ENCODE results near the gene MYO15A.

Gene MYO15A

DNA sequence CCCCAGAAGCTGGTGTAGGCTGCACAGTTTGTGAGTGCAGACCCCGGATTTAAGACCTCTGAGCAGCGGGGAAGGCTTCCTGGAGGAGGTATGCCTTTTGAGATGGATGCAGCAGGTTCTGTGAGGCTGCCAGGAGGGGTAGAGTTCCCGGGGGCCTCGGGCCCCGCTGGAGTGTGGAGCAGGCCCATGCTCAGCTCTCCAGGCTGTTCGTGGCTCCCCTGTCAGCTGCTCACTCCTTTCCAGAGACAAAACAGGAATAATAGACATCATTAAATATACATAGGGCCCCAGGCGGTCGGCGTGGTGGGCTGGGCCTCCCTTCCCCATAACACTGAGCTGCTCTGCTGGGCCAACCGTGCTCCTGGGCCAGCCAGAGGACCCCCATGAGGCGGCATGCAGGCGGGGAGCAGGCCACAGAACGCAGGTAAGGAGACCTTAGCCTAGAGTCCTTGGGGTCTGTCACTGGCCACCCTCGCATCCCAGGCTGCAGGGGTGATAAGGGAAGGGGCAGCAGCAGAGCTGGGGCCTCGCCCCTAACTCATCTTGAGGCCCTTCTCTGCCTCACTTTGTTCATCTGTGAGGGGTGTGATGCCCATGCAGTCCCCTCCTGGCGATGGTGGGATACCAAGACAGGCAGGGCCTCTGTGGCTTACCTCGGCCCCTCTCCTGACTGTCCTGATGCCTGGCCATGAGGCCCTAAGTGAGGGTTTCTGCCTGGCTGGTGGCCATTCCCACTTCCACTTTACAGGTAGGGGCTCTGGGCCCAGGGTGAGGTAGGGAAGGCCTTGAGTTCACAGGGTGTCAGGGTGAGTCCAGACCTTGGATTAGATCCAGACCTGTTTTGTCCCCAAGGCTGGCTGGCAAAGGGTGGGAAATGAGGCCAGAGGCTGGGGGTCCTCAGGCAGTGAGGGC is at the start of gene MYO15A:
TSS of gene MYO15A (plus strand) at position 356 of the 912 bp plus-strand sequence. CDS start 10,045 bp downstream, outside the sequence.
- Mint-ChIP-seq H3K4me3 (no peak within 1 kb of the TSS), H3K4me1 (no peaks in the 10 kb centered on the region), H3K27me3 (no peaks in the 10 kb centered on the region), H3K9me3 (no peaks in the 10 kb centered on the region), H3K27ac (peak within 1 kb of the TSS in 1 of 2 donors; percentile 89)
- DNase-seq (no peak), ATAC-seq (no peak)

- DNase-seq (no peak), ATAC-seq (no peak)
- Mint-ChIP-seq H3K4me1 (no peaks in the 10 kb centered on the region), H3K9me3 (no peaks in the 10 kb centered on the region), H3K4me3 (no peak overlapping the region), H3K27me3 (no peaks in the 10 kb centered on the region), H3K27ac (peak overlapping the region in 1 of 2 donors; percentile 91)
Measured at GRCh38 chr17:18059283-18059682, 49.3 kb upstream of the MYO15A start.

- DNase-seq (no peak), ATAC-seq (no peak)
- Mint-ChIP-seq H3K4me3 (no peak overlapping the region), H3K4me1 (no peaks in the 10 kb centered on the region), H3K9me3 (no peaks in the 10 kb centered on the region), H3K27me3 (no peaks in the 10 kb centered on the region), H3K27ac (no peak overlapping the region)
Measured at GRCh38 chr17:18064053-18064452, 44.5 kb upstream of the MYO15A start.

DNA sequence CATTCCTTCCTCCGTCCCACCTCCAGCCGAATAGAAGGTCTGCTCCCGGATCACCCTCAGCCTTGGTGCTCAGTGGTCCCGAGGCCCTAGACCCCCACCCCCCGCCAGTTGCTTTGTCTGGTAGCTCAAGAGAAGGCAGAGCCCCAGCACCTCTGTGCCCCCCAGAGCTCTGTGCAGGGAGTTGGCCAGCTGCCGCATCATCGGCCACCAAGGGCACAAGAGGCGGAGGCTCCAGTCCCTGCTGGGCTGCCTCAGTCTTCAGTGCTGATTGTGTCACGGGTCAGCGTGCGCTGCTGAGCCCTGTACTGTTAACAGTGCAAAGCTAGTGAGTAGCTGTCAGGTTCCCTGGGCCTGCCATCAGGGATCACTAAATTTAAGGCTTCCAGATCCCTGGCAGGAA is 43.0 kb upstream of the MYO15A start:
- no peak for ATAC-seq
- no peaks in the 10 kb centered on the region for H3K27me3 Mint-ChIP-seq
- no peaks in the 10 kb centered on the region for H3K9me3 Mint-ChIP-seq
- no peak overlapping the region for H3K4me3 Mint-ChIP-seq
- H3K4me1 Mint-ChIP-seq = peaks cover under 1% of the 10 kb centered on the region
- no peak for DNase-seq
- H3K27ac Mint-ChIP-seq = no peak overlapping the region

DNA sequence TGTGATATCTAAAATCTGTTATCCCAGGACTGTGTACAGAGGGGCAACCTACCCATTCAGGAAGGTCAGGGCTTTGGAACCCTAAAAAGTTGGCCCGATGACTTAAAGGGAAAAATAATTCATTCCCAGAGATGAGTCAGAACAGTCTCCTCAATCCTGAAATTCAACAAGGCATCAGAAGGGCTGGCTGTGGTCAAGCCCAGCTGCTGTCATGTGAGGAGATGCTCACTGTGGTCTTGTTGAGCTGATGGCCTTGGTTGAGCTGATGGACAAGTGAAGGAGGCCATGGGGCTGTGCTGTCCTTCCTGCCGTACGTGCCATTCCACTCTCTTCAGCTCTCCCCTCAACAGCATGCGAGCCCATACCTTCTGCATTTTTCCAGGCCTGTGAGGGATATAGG is 41.7 kb upstream of the MYO15A start:
- no peak for ATAC-seq
- H3K27me3 Mint-ChIP-seq = no peaks in the 10 kb centered on the region
- DNase-seq = no peak
- no peak overlapping the region for H3K4me3 Mint-ChIP-seq
- no peaks in the 10 kb centered on the region for H3K9me3 Mint-ChIP-seq
- no peak overlapping the region for H3K27ac Mint-ChIP-seq
- H3K4me1 Mint-ChIP-seq = peaks cover 8% of the 10 kb centered on the region

GRCh38 chr17:18069101-18069500 is 39.5 kb upstream of the MYO15A start:
- peak overlapping the region in 1 of 2 donors; percentile 46 for H3K27ac Mint-ChIP-seq
- peaks cover 8% of the 10 kb centered on the region for H3K4me1 Mint-ChIP-seq
- no peaks in the 10 kb centered on the region for H3K9me3 Mint-ChIP-seq
- H3K4me3 Mint-ChIP-seq = no peak overlapping the region
- no peaks in the 10 kb centered on the region for H3K27me3 Mint-ChIP-seq
- ATAC-seq (no peak), DNase-seq (no peak)

DNA sequence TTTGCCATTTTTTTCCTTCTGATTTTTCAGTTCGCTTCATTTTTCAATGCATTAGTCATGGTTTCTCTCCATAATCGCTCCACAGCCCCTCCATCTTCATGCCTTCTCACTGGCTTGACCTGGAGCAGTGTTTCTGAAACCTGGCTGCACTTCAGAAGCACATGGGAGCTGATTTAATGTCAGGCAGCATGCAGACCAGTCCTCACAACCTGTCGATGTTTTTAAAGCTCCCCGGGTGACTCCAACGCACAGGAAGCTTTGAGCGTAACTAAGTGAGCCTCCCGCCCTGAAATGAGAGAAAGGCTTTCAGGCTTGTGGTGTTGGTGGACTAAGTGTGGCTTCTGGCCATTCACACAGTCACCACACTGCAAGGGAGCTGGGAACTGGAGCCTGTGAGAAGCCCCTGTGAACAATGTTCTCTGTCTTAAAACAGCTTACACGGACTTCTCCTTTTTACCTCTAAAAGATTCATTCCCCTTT is 37.7 kb upstream of the MYO15A start:
- Mint-ChIP-seq H3K27ac (peak overlapping the region in 1 of 2 donors; percentile 66), H3K4me3 (peak overlapping the region in 1 of 2 donors; percentile 31)
- no peak for ATAC-seq

GRCh38 chr17:18071751-18072150 is 36.8 kb upstream of the MYO15A start:
- Mint-ChIP-seq H3K9me3 (no peaks in the 10 kb centered on the region), H3K4me1 (peaks cover 8% of the 10 kb centered on the region), H3K4me3 (no peak overlapping the region), H3K27me3 (peaks cover 20% of the 10 kb centered on the region), H3K27ac (no peak overlapping the region)
- ATAC-seq (no peak), DNase-seq (no peak)

More for the DNA sequence above, 37.7 kb upstream of the MYO15A start:
- Mint-ChIP-seq H3K4me1 (peaks cover 8% of the 10 kb centered on the region), H3K27me3 (peaks cover 11% of the 10 kb centered on the region), H3K9me3 (no peaks in the 10 kb centered on the region)
- no peak for DNase-seq

DNA sequence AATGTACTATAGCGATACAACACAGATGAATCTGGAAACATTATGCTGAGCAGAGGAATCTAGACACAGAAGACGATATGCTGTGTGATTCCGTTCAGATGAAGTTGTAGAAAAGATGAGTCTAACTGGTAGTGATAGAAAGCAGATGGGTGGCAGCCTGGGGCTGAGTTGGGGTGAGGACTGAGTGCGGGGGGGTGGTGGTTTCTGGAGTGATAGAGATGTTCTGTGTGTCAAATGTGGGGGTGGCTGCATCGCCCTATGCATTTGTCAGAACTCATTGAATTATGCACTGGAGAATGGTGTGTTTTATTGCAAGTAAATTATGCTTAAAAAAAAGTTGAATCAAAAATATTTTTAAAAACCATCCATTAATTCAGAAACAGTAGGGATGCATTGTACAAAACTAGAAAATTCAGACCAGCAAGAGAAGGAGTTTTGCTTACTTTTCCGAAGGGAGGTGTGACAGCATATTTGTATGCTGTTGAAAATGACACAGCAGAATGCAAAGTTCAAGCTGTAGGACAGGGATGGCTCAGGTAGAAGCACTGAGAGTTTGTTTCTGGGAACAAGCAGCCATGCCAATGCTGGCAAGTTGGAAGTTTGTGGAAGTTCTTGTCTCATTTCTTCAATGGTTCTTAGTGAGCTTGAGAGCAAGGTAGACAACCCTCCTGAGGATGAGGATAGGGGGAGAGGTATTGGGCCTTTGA is 33.8 kb upstream of the MYO15A start:
- ATAC-seq (no peak), DNase-seq (no peak)
- no peak overlapping the region for H3K27ac Mint-ChIP-seq
- H3K9me3 Mint-ChIP-seq = no peaks in the 10 kb centered on the region
- peaks cover 8% of the 10 kb centered on the region for H3K4me1 Mint-ChIP-seq
- H3K4me3 Mint-ChIP-seq = no peak overlapping the region
- peaks cover 32% of the 10 kb centered on the region for H3K27me3 Mint-ChIP-seq

DNA sequence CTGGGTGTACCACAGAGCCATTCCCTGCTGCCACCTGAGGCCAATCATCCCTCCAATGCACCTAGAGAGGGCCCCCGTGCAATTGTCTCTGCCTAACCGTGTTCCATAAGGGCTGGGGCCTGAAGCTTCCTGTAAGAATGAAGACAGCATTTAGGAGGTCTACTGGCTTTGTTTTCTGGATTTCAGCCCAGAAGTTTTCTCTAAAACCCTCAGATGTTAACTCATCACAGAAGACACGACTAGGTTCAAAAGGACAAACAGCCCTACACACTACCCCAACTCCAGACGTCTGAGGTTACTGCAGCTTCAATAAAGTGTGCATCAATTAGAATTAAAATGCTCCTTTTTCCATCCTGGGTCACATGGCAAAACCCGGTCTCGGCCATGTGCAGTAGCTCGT is 31.6 kb upstream of the MYO15A start:
- DNase-seq (no peak), ATAC-seq (no peak)
- Mint-ChIP-seq H3K4me3 (no peak overlapping the region), H3K27ac (no peak overlapping the region), H3K4me1 (no peaks in the 10 kb centered on the region), H3K27me3 (peaks cover 42% of the 10 kb centered on the region), H3K9me3 (no peaks in the 10 kb centered on the region)

DNA sequence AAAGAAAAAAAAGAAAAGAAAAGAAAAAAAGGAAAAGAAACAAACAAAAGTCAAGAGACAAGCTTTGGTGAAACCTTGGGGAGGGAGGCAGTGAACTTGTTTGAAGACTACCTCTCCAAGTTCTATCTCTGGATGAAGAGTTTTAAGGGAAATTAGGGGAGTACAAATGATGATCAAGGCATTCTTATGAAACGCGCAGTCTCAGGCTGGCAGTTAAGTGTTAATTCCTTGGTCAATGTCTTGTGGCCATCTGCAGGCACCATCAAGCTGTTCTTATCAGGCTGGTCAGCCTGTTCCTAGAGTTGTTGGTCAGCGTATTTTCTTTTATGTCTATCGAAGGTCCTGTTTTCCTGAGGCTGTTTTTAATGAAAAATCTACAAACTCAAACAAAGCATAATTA is 29.0 kb upstream of the MYO15A start:
- no peaks in the 10 kb centered on the region for H3K4me1 Mint-ChIP-seq
- no peak for DNase-seq
- no peaks in the 10 kb centered on the region for H3K9me3 Mint-ChIP-seq
- peak overlapping the region in 1 of 2 donors; percentile 3 for H3K27ac Mint-ChIP-seq
- peaks cover 42% of the 10 kb centered on the region for H3K27me3 Mint-ChIP-seq
- ATAC-seq = no peak
- H3K4me3 Mint-ChIP-seq = no peak overlapping the region

- DNase-seq (no peak), ATAC-seq (no peak)
- Mint-ChIP-seq H3K4me3 (no peak overlapping the region), H3K27ac (no peak overlapping the region), H3K9me3 (no peaks in the 10 kb centered on the region), H3K27me3 (peaks cover 15% of the 10 kb centered on the region), H3K4me1 (peaks cover 22% of the 10 kb centered on the region)
Measured at GRCh38 chr17:18084256-18084655, 24.3 kb upstream of the MYO15A start.

GRCh38 chr17:18087610-18088491 is 20.7 kb upstream of the MYO15A start, which contains the start of gene DRG2:
Gene DRG2 (plus strand): TSS chr17:18087948. CDS start chr17:18088024, 76 bp downstream.
- H3K4me1 Mint-ChIP-seq = peaks cover 46% of the 10 kb centered on the region
- H3K27me3 Mint-ChIP-seq = no peaks in the 10 kb centered on the region
- H3K9me3 Mint-ChIP-seq = no peaks in the 10 kb centered on the region
- ATAC-seq (peak; percentile 99), DNase-seq (peak; percentile 92 to 93)
- peak within 1 kb of the TSS; percentile 98 to 100 for H3K4me3 Mint-ChIP-seq
- peak within 1 kb of the TSS; percentile 99 for H3K27ac Mint-ChIP-seq

- H3K4me1 Mint-ChIP-seq = peaks cover 46% of the 10 kb centered on the region
- no peaks in the 10 kb centered on the region for H3K9me3 Mint-ChIP-seq
- peak overlapping the region; percentile 57 to 67 for H3K27ac Mint-ChIP-seq
- ATAC-seq (no peak), DNase-seq (no peak)
- H3K4me3 Mint-ChIP-seq = peak overlapping the region; percentile 98 to 100
- H3K27me3 Mint-ChIP-seq = no peaks in the 10 kb centered on the region
Measured at GRCh38 chr17:18089613-18090012, 18.9 kb upstream of the MYO15A start.
